Naive B cell (primary cell): ENCODE measurements around the gene VEPH1. TPM values are rescaled to one million over a fixed set of nuclear protein-coding genes. Genes with fewer than 3 reads are reported as not detected.
A peak's percentile ranks its signal among the peaks of the same experiment; 100 is the strongest.

ENCODE experiments used
- ATAC-seq, 2 donors: fragments of 150-1000 bp; cut with Tn5 transposase; 2 replicates each; pipeline ENCODE4 v1.10.0; 2021; ENCODE audit warnings: low read depth in 2 of 2, mild to moderate bottlenecking in 2 of 2, moderate library complexity in 2 of 2
- DNase-seq: peaks from one replicate; pipeline ENCODE4 v3.0.0; 2022
- H3K27ac Mint-ChIP-seq, 6 donors: one replicate each; pipeline ENCODE4 v1.8.0; 2020 to 2022; ENCODE audit warnings: mild to moderate bottlenecking in 6 of 6, mixed read lengths in 6 of 6, moderate library complexity in 5 of 6, inconsistent platforms in 2 of 6
- H3K27me3 Mint-ChIP-seq, 3 donors: one replicate each; pipeline ENCODE4 v1.8.0; 2021 to 2022; ENCODE audit warnings: mixed read lengths in 3 of 3, mild to moderate bottlenecking in 1 of 3
- H3K36me3 Mint-ChIP-seq, 2 donors: one replicate each; pipeline ENCODE4 v1.8.0; 2020 to 2022; ENCODE audit warnings: mixed read lengths in 2 of 2, inconsistent platforms in 1 of 2, mild to moderate bottlenecking in 1 of 2
- H3K4me1 Mint-ChIP-seq, 3 donors: one replicate each; pipeline ENCODE4 v1.8.0; 2020 to 2022; ENCODE audit warnings: mixed read lengths in 3 of 3, inconsistent platforms in 1 of 3, mild to moderate bottlenecking in 1 of 3, moderate library complexity in 1 of 3
- H3K4me3 Mint-ChIP-seq, 8 donors: one replicate each; pipeline ENCODE4 v1.8.0; 2020 to 2022; ENCODE audit warnings: mild to moderate bottlenecking in 8 of 8, mixed read lengths in 8 of 8, moderate library complexity in 8 of 8, inconsistent platforms in 2 of 8
- H3K9me3 Mint-ChIP-seq, 7 donors: one replicate each; pipeline ENCODE4 v1.8.0; 2020 to 2022; ENCODE audit warnings: mixed read lengths in 7 of 7, mild to moderate bottlenecking in 5 of 7, inconsistent platforms in 2 of 7, moderate library complexity in 1 of 7
- polyA plus RNA-seq, 6 donors: library from polyadenylated mRNA; unstranded; fragments of 300-500 nt; fragmentation: Illumina TruSeq; gene quantifications; one replicate each; pipeline ENCODE4 v1.2.3, GENCODE V29; 2021; ENCODE audit warnings: low read depth in 6 of 6

The VEPH1 gene
- polyA plus RNA-seq, 6 donors from 2014 or later: 0.20 to 1.6 TPM; not detected in 4

GRCh38 chr3:157459706-157460105 is 43.5 kb downstream of the VEPH1 start:
- Mint-ChIP-seq H3K27ac (no peak overlapping the region), H3K27me3 (peaks cover 9 to 28% (median 20%) of the 10 kb centered on the region in 3 donors), H3K4me1 (no peaks in the 10 kb centered on the region)

DNA sequence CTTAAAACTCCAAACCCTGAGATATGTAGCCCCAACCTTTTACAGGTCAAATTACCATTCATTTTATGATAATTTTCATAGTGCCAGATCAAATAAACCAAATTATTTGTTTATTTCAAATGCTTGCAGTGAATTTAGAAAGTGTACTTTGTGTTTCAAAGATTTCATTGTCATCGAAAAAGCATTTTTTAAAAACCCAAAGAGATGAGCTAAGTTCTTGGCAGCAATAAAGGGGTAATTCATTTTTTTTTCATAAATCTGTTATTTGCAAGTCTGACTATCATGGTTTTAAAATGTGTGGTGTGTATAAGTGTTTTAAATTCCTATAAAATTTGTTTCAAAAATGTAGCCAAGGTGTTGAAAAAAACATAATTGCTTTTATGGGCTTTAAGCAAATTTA is 49.4 kb downstream of the VEPH1 start:
- DNase-seq (no peak), ATAC-seq (no peak)
- Mint-ChIP-seq H3K9me3 (peaks cover 0 to 12% (median 0%) of the 10 kb centered on the region in 7 donors), H3K36me3 (no peaks in the 10 kb centered on the region), H3K27me3 (peaks cover 0 to 10% (median 0%) of the 10 kb centered on the region in 3 donors), H3K27ac (no peak overlapping the region), H3K4me3 (no peak overlapping the region), H3K4me1 (no peaks in the 10 kb centered on the region)

More at GRCh38 chr3:157459706-157460105, 43.5 kb downstream of the VEPH1 start:
- ATAC-seq: no peak
- DNase-seq: no peak
- Mint-ChIP-seq H3K4me3 (no peak overlapping the region), H3K36me3 (no peaks in the 10 kb centered on the region), H3K9me3 (peaks cover 0 to 5% (median 0%) of the 10 kb centered on the region in 7 donors)

DNA sequence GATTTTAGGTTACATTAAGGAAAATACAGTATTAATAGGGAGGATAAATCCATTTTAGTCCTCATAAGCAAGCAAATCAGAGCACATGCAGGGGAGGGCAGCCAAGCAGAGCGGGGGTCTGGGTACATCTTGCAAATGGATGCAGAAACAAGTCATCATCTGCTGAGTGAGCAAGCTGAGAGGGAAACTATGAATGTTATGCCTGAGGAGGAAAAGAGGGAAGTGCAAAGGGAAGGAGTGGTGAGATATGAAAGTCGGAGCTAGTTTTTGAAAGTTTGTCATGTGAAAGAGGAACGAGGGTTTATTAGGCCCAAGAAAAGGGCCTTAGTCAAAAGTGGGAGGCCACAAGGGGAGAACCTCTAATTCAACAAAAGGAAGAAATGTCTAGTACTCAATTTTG is 51.1 kb downstream of the VEPH1 start:
- Mint-ChIP-seq H3K4me1 (no peaks in the 10 kb centered on the region), H3K4me3 (no peak overlapping the region), H3K27me3 (peaks cover 0 to 6% (median 0%) of the 10 kb centered on the region in 3 donors), H3K27ac (peak overlapping the region in 1 of 6 donors; percentile 3), H3K9me3 (peaks cover 0 to 18% (median 0%) of the 10 kb centered on the region in 7 donors), H3K36me3 (no peaks in the 10 kb centered on the region)
- no peak for ATAC-seq
- DNase-seq: no peak

DNA sequence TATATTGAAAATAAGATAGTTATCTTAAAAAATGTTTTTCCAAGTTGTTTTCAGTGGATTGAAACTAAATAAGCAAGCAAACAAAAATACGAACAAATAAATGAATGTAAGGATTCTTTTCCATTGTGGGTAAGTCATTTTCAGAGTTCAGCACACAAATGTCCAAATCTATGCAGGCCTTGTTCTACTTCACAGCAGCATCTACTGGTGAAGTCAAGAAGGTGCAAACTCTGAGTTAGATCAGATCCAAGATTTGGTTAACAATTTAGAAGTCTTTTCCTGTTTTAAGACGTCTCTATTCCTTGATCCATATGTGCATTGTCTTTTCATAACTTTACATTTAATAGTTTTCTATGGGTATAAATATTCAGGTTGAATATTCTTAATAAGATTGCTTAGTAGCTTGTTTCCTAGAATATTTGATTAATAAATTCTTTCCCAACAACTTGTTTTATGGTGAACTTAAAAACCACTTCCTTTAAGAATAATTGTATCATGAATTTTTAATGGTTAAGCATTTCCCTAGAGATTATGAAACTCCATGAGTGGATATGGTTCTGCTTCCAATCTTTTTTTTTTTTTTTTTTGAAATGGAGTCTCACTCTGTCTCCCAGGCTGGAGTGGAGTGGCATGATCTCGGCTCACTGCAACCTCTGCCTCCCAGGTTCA is 56.1 kb downstream of the VEPH1 start:
- H3K4me3 Mint-ChIP-seq: no peak overlapping the region
- H3K4me1 Mint-ChIP-seq: no peaks in the 10 kb centered on the region
- peaks cover 0 to 13% (median 0%) of the 10 kb centered on the region in 7 donors for H3K9me3 Mint-ChIP-seq
- no peak overlapping the region for H3K27ac Mint-ChIP-seq
- ATAC-seq (no peak), DNase-seq (no peak)
- no peaks in the 10 kb centered on the region for H3K36me3 Mint-ChIP-seq
- H3K27me3 Mint-ChIP-seq: peaks cover 0 to under 1% (median 0%) of the 10 kb centered on the region in 3 donors

GRCh38 chr3:157445857-157446256 is 57.4 kb downstream of the VEPH1 start:
- H3K27ac Mint-ChIP-seq: no peak overlapping the region
- no peaks in the 10 kb centered on the region for H3K4me1 Mint-ChIP-seq
- H3K4me3 Mint-ChIP-seq: no peak overlapping the region
- no peak for ATAC-seq
- H3K27me3 Mint-ChIP-seq: peaks cover 0 to 1% (median 0%) of the 10 kb centered on the region in 3 donors
- no peaks in the 10 kb centered on the region for H3K36me3 Mint-ChIP-seq
- DNase-seq: no peak
- peaks cover 0 to 13% (median 0%) of the 10 kb centered on the region in 7 donors for H3K9me3 Mint-ChIP-seq

DNA sequence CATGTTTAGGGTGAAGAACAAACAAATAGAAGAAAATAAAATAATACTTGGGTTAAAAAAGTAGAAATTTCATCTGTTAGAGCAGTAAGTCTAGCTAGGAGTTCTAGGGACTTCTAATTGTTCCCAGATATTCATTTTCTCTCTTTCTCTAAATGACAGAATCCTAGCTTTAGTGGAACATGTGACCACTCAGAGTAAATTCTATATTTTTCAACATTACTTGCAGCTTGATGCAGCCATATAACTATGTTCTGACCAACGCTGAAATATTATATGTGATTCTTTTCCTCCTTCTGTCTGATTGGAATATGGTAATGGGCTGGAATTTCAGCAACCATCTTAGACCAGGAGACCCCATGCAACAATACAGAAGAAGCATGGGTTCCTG is 58.4 kb downstream of the VEPH1 start:
- DNase-seq (no peak), ATAC-seq (no peak)
- no peaks in the 10 kb centered on the region for H3K4me1 Mint-ChIP-seq
- no peak overlapping the region for H3K27ac Mint-ChIP-seq
- peaks cover 0 to 9% (median 2%) of the 10 kb centered on the region in 3 donors for H3K27me3 Mint-ChIP-seq
- H3K36me3 Mint-ChIP-seq: no peaks in the 10 kb centered on the region
- H3K4me3 Mint-ChIP-seq: no peak overlapping the region
- H3K9me3 Mint-ChIP-seq: peaks cover 0 to 13% (median 0%) of the 10 kb centered on the region in 7 donors

- H3K4me1 Mint-ChIP-seq: no peaks in the 10 kb centered on the region
- ATAC-seq (no peak), DNase-seq (no peak)
- peaks cover 4 to 11% (median 7%) of the 10 kb centered on the region in 3 donors for H3K27me3 Mint-ChIP-seq
- H3K4me3 Mint-ChIP-seq: no peak overlapping the region
- no peak overlapping the region for H3K27ac Mint-ChIP-seq
- H3K9me3 Mint-ChIP-seq: peaks cover 0 to 9% (median 0%) of the 10 kb centered on the region in 7 donors
- H3K36me3 Mint-ChIP-seq: no peaks in the 10 kb centered on the region
Measured at GRCh38 chr3:157443905-157444796, 59.1 kb downstream of the VEPH1 start.

DNA sequence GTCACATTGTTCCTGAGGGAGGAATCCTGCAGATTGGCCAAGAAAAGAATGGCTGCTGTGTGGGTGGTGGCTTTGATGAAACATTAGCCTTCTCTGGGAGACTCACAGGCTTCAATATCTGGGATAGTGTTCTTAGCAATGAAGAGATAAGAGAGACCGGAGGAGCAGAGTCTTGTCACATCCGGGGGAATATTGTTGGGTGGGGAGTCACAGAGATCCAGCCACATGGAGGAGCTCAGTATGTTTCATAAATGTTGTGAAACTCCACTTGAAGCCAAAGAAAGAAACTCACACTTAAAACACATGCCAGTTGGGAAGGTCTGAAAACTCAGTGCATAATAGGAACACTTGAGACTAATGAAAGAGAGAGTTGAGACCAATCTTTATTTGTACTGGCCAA is 60.5 kb downstream of the VEPH1 start:
- H3K27ac Mint-ChIP-seq: no peak overlapping the region
- ATAC-seq: no peak
- no peaks in the 10 kb centered on the region for H3K36me3 Mint-ChIP-seq
- H3K9me3 Mint-ChIP-seq: no peaks in the 10 kb centered on the region
- no peak overlapping the region for H3K4me3 Mint-ChIP-seq
- H3K4me1 Mint-ChIP-seq: peaks cover 0 to 3% (median 0%) of the 10 kb centered on the region in 3 donors
- H3K27me3 Mint-ChIP-seq: peaks cover 17 to 19% (median 18%) of the 10 kb centered on the region in 3 donors
- no peak for DNase-seq

- Mint-ChIP-seq H3K9me3 (peaks cover 0 to 8% (median 0%) of the 10 kb centered on the region in 7 donors), H3K27ac (no peak overlapping the region), H3K36me3 (no peaks in the 10 kb centered on the region), H3K4me3 (no peak overlapping the region), H3K27me3 (peaks cover 26 to 30% (median 30%) of the 10 kb centered on the region in 3 donors), H3K4me1 (peaks cover 0 to 14% (median 5%) of the 10 kb centered on the region in 3 donors)
- DNase-seq: no peak
- ATAC-seq: no peak
Measured at GRCh38 chr3:157441102-157441624, 62.1 kb downstream of the VEPH1 start.

DNA sequence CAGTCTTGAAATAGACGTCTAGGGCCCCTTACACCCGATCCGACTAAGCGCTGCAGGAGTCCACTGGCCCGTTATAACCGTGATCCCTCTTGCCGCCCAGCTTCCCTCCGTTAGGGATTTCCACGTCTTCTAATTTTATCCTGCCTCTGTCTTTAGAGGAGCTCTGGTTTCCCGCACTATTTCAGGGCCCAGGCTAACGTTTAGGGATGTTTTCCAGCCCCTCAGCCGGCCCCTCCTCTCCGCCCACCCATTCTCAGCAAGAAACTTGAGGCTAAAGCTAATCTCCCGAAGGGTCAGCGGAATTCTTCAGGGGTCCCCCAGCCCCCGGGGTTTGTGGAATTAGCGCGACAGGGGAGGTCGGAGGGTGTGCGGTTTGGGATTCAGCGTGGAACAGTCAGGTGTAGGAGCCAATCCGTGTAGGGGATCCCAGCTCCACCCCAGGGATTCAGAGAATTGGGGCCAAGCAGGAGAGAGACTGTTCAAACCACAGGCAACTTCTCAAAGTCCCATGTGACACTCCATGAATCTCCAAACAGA is 65.0 kb downstream of the VEPH1 start:
- Mint-ChIP-seq H3K4me3 (peak overlapping the region in 1 of 8 donors; percentile 70), H3K4me1 (peaks cover 0 to 14% (median 5%) of the 10 kb centered on the region in 3 donors), H3K27me3 (peaks cover 30 to 38% (median 34%) of the 10 kb centered on the region in 3 donors), H3K27ac (peak overlapping the region in 1 of 6 donors; percentile 33), H3K9me3 (peaks cover 0 to 16% (median 8%) of the 10 kb centered on the region in 7 donors), H3K36me3 (peaks cover 0 to 6% of the 10 kb centered on the region in 2 donors)
- DNase-seq: no peak
- ATAC-seq: no peak

GRCh38 chr3:157436583-157437291 is 66.5 kb downstream of the VEPH1 start, which contains the start of gene PTX3:
TSS of gene PTX3 (plus strand) at chr3:157436850. CDS start at chr3:157436934, 84 bp downstream.
- ATAC-seq: no peak
- Mint-ChIP-seq H3K9me3 (peaks cover 0 to 16% (median 8%) of the 10 kb centered on the region in 7 donors), H3K27ac (no peak within 1 kb of the TSS), H3K4me3 (peak within 1 kb of the TSS in 4 of 8 donors; percentile 13 to 65 (median 31)), H3K36me3 (peaks cover 0 to 6% of the 10 kb centered on the region in 2 donors), H3K27me3 (peaks cover 30 to 41% (median 34%) of the 10 kb centered on the region in 3 donors), H3K4me1 (peaks cover 0 to 14% (median 5%) of the 10 kb centered on the region in 3 donors)
- DNase-seq: no peak

- Mint-ChIP-seq H3K27ac (no peak overlapping the region), H3K27me3 (peaks cover 0 to 9% (median 8%) of the 10 kb centered on the region in 3 donors), H3K4me1 (no peaks in the 10 kb centered on the region), H3K36me3 (peaks cover under 1 to 2% of the 10 kb centered on the region in 2 donors), H3K4me3 (no peak overlapping the region), H3K9me3 (peaks cover 5 to 20% (median 9%) of the 10 kb centered on the region in 7 donors)
- no peak for ATAC-seq
- no peak for DNase-seq
Measured at GRCh38 chr3:157429708-157430107, 73.5 kb downstream of the VEPH1 start.
